Measurements from ENCODE around the gene OR1E2. TPM values are rescaled to one million over a fixed set of nuclear protein-coding genes. Genes with fewer than 3 reads are reported as not detected.

OR1E2 gene
- total RNA-seq, 1 experiment from 2014 or later = not detected

- no peak overlapping the region for H2BK5ac ChIP-seq (ENCODE audit: insufficient read length, low read length)
- H3K18ac ChIP-seq (ENCODE audit: insufficient read length, low read depth, low read length) = no peak overlapping the region
- H3K4me2 ChIP-seq (ENCODE audit: insufficient read depth, insufficient read length, low read length) = no peak overlapping the region
- no peak overlapping the region for H3K56ac ChIP-seq (ENCODE audit: insufficient read length, low read depth, low read length)
- H3K23me2 ChIP-seq (ENCODE audit: insufficient read length, low read depth, low read length, poor library complexity, severe bottlenecking) = no peaks in the 10 kb centered on the region
- H2BK15ac ChIP-seq (ENCODE audit: low read depth, low read length) = no peak overlapping the region
- no peak for DNase-seq
- no peaks in the 10 kb centered on the region for H3K79me1 ChIP-seq (ENCODE audit: insufficient read depth, low read depth, low read length, poor library complexity, severe bottlenecking)
- Mint-ChIP-seq H3K9me3 (peaks cover 62 to 85% of the 10 kb centered on the region in 2 experiments), H3K4me1 (no peaks in the 10 kb centered on the region), H3K27me3 (ENCODE audit: low read depth) (peaks cover 4% of the 10 kb centered on the region; the same call in 1 of the 2 replicates), H3K36me3 (ENCODE audit: insufficient read depth in 1 of 3, low read depth in 3 of 3) (peaks cover 0 to 19% (median 0%) of the 10 kb centered on the region in 3 experiments; a peak in 2 of 7 replicates), H3K4me3 (no peak overlapping the region), H3K27ac (no peak overlapping the region)
- no peak overlapping the region for H4K8ac ChIP-seq (replicated peaks; ENCODE audit: insufficient read length, low read depth, low read length)
- H3T11ph ChIP-seq (ENCODE audit: low read length) = no peak overlapping the region
- no peak overlapping the region for H2BK120ac ChIP-seq (ENCODE audit: low read depth, low read length, poor library complexity, severe bottlenecking)
- no peak overlapping the region for H3K23ac ChIP-seq (ENCODE audit: insufficient read length, low read depth, low read length)
- no peak overlapping the region for H3K27ac ChIP-seq (ENCODE audit: insufficient read length, low read depth, low read length)
- H3K14ac ChIP-seq (ENCODE audit: insufficient read depth, low read length) = no peak overlapping the region
- no peaks in the 10 kb centered on the region for H3K27me3 ChIP-seq (ENCODE audit: insufficient read depth, low read length)
- H4K5ac ChIP-seq (ENCODE audit: insufficient read length, low read depth, low read length) = no peak overlapping the region
- H2AFZ ChIP-seq (ENCODE audit: low read length) = no peak overlapping the region
- 100% methylated on average over 1 of the region's 2 CpGs for whole genome bisulfite sequencing (ENCODE audit: extremely low coverage, insufficient read length, low lambda C conversion rate)
- no peak overlapping the region for H3K4ac ChIP-seq (ENCODE audit: low read depth, low read length)
- no peak overlapping the region for H2BK20ac ChIP-seq (ENCODE audit: low read depth, low read length, poor library complexity, severe bottlenecking)
- no peak for TF ChIP-seq CTCF (conservative IDR thresholded peaks at IDR 0.05)
- no peak overlapping the region for H2BK12ac ChIP-seq (ENCODE audit: insufficient read length, low read depth, low read length)
- no peak overlapping the region for H3K9ac ChIP-seq (ENCODE audit: extremely low read depth, insufficient read length, low read length)
- H4K20me1 ChIP-seq (ENCODE audit: control insufficient read depth, insufficient read depth, insufficient read length) = no peaks in the 10 kb centered on the region
- peaks cover 29% of the 10 kb centered on the region for H3K9me3 ChIP-seq (ENCODE audit: control insufficient read depth, low read depth, low read length)
- no peaks in the 10 kb centered on the region for H3K79me2 ChIP-seq (ENCODE audit: insufficient read depth, low read length)
- H4K91ac ChIP-seq (ENCODE audit: insufficient read length, low read depth, low read length) = no peak overlapping the region
- no peaks in the 10 kb centered on the region for H3K4me1 ChIP-seq (ENCODE audit: insufficient read depth, low read length)
- H2AK5ac ChIP-seq (ENCODE audit: insufficient read length, low read length) = no peak overlapping the region
Observed at GRCh38 chr17:3401786-3402185, 31.9 kb downstream of the OR1E2 start.
